Panc1 (cell line): Measurements from ENCODE around the gene CAPSL.

Source experiments
- CTCF ChIP-seq: fragments of 450-650 bp; IDR thresholded peaks from 2 replicates; pipeline ENCODE4 v1.5.1; 2017; ENCODE audit warnings: mild to moderate bottlenecking
- POLR2AphosphoS5 ChIP-seq: IDR thresholded peaks from 2 replicates; pipeline ENCODE4 v1.6.1; 2012; ENCODE audit warnings: mild to moderate bottlenecking, low read depth, low read length, moderate library complexity
- REST ChIP-seq, 2 experiments: IDR thresholded peaks; 2 replicates each; pipeline ENCODE4 v1.6.1; 2011 to 2012; ENCODE audit warnings: low read depth in 2 of 2, control low read depth in 1 of 2, low read length in 1 of 2, mild to moderate bottlenecking in 1 of 2, moderate library complexity in 1 of 2; ENCODE audit not compliant: insufficient read depth in 1 of 2
- SIN3A ChIP-seq: IDR thresholded peaks from 2 replicates; pipeline ENCODE4 v1.6.1; 2012; ENCODE audit warnings: low read depth, mild to moderate bottlenecking, low read length, moderate library complexity, borderline replicate concordance; ENCODE audit not compliant: insufficient read depth
- TCF7L2 ChIP-seq: IDR thresholded peaks from 2 replicates; pipeline ENCODE4 v1.6.1; 2011; ENCODE audit warnings: mild to moderate bottlenecking, low read depth, low read length, inconsistent platforms

- TF ChIP-seq CTCF (no peak), REST (IDR thresholded peaks at IDR 0.05; ENCODE audit: insufficient read depth in 1 of 2, low read depth in 2 of 2, low read length in 1 of 2) (no peak), POLR2AphosphoS5 (no peak), TCF7L2 (no peak), SIN3A (no peak)
These were observed 70.4 kb downstream of the CAPSL start for GRCh38 chr5:35867998-35868397.
